ENCODE data around the gene FAM237A.

The FAM237A gene

GRCh38 chr2:206635015-206635414 is 7.3 kb upstream of the FAM237A start:
- H3K4me3 ChIP-seq (replicated peaks in 1 of 2; ENCODE audit: low read depth in 2 of 2, low read length in 2 of 2), result no peak overlapping the region
- DNase-seq (ENCODE audit: low read depth in 2 of 2), result no peak
- no peak for TF ChIP-seq CTCF (IDR thresholded peaks at IDR 0.05; ENCODE audit: low read depth, low read length)

- TF ChIP-seq CTCF (IDR thresholded peaks at IDR 0.05; ENCODE audit: low read depth, low read length), result no peak
- no peak for DNase-seq (ENCODE audit: low read depth in 2 of 2)
Measured at GRCh38 chr2:206639636-206640035, 2.7 kb upstream of the FAM237A start.

GRCh38 chr2:206641226-206641625 is 1.1 kb upstream of the FAM237A start:
- no peak overlapping the region for H3K4me3 ChIP-seq (replicated peaks in 1 of 2; ENCODE audit: low read depth in 2 of 2, low read length in 2 of 2)
- DNase-seq (ENCODE audit: low read depth in 2 of 2), result no peak
- TF ChIP-seq CTCF (IDR thresholded peaks at IDR 0.05; ENCODE audit: low read depth, low read length), result no peak

More at GRCh38 chr2:206639636-206640035, 2.7 kb upstream of the FAM237A start:
- no peak overlapping the region for H3K4me3 ChIP-seq (replicated peaks in 1 of 2; ENCODE audit: low read depth in 2 of 2, low read length in 2 of 2)

GRCh38 chr2:206647985-206648384 is 5.7 kb downstream of the FAM237A start:
- no peak for TF ChIP-seq CTCF (IDR thresholded peaks at IDR 0.05; ENCODE audit: low read depth, low read length)
- peak in 1 of 2 donors; percentile 22 for DNase-seq (ENCODE audit: low read depth in 2 of 2)
- H3K4me3 ChIP-seq (replicated peaks in 1 of 2; ENCODE audit: low read depth in 2 of 2, low read length in 2 of 2), result no peak overlapping the region

GRCh38 chr2:206657087-206657486 is 14.8 kb downstream of the FAM237A start:
- no peak for DNase-seq (ENCODE audit: low read depth in 2 of 2)
- TF ChIP-seq CTCF (IDR thresholded peaks at IDR 0.05; ENCODE audit: low read depth, low read length), result no peak
- H3K4me3 ChIP-seq (replicated peaks in 1 of 2; ENCODE audit: low read depth in 2 of 2, low read length in 2 of 2), result no peak overlapping the region

GRCh38 chr2:206665251-206665650 is 23.0 kb downstream of the FAM237A start:
- no peak for DNase-seq (ENCODE audit: low read depth in 2 of 2)
- H3K4me3 ChIP-seq (replicated peaks in 1 of 2; ENCODE audit: low read depth in 2 of 2, low read length in 2 of 2), result no peak overlapping the region
- no peak for TF ChIP-seq CTCF (IDR thresholded peaks at IDR 0.05; ENCODE audit: low read depth, low read length)

Measured in cardiac fibroblast (primary cell).